ENCODE measurements around the gene TFEB.

TFEB gene

GRCh38 chr6:41735427-41736185 lies at the start of gene TFEB:
Gene TFEB (minus strand): TSS chr6:41735608. CDS start chr6:41691213, 44,395 bp downstream.
- intact Hi-C loops (cut with DNase I): loop anchor here (1.0 to 5.0 kb wide), 3 partner anchors 29 to 53 kb away; partner anchors contain the start of gene FRS3
- DNase-seq: peak; percentile 95 to 99 (median 96)

- intact Hi-C loops (cut with DNase I): loop anchor here (10.0 kb wide), 2 partner anchors 110 to 430 kb away; partner anchors contain the start of genes MRPS10 and USP49
- DNase-seq: no peak
Measured at GRCh38 chr6:41784581-41785171, 49.3 kb upstream of the TFEB start.

GRCh38 chr6:41783106-41783780 lies 47.8 kb upstream of the TFEB start:
- DNase-seq: no peak
- intact Hi-C loops (cut with DNase I): loop anchor here (10.0 kb wide), 2 partner anchors 112 to 432 kb away; partner anchors contain the start of genes MRPS10 and USP49

GRCh38 chr6:41781366-41781730 lies 45.9 kb upstream of the TFEB start:
- peak in 1 of 10 donors; percentile 64 for DNase-seq

GRCh38 chr6:41780551-41781365 lies 45.4 kb upstream of the TFEB start, which contains the start of gene PRICKLE4:
Gene PRICKLE4 (plus strand): TSS chr6:41780782. CDS start chr6:41783474, 2,692 bp downstream.
- intact Hi-C loops (cut with DNase I): loop anchor here (1.0 to 10.0 kb wide), 4 partner anchors 114 to 434 kb away; partner anchors contain the start of genes MRPS10 and USP49

More at GRCh38 chr6:41781366-41781730, 45.9 kb upstream of the TFEB start:
- intact Hi-C loops (cut with DNase I): loop anchor here (2.0 to 10.0 kb wide), 3 partner anchors 113 to 433 kb away; partner anchors contain the start of genes MRPS10 and USP49

GRCh38 chr6:41779788-41780550 lies 44.6 kb upstream of the TFEB start, which contains the start of gene FRS3:
Gene FRS3 (minus strand): TSS chr6:41779900. CDS start chr6:41776987, 2,913 bp downstream.
- peak; percentile 99 to 100 (median 100) for DNase-seq
- intact Hi-C loops (cut with DNase I): loop anchor here (1.0 to 10.0 kb wide), 6 partner anchors 43 to 435 kb away; partner anchors contain the start of genes MRPS10, TFEB and USP49

More at GRCh38 chr6:41780551-41781365, 45.4 kb upstream of the TFEB start, which contains the start of gene PRICKLE4:
- peak in 3 of 10 donors; percentile 6 to 82 (median 29) for DNase-seq

- peak in 1 of 10 donors; percentile 3 for DNase-seq
- intact Hi-C loops (cut with DNase I): loop anchor here (5.0 kb wide), 2 partner anchors 42 to 97 kb away; partner anchors contain the start of gene TFEB
Measured at GRCh38 chr6:41779336-41779735, 43.9 kb upstream of the TFEB start.

GRCh38 chr6:41778895-41779294 lies 43.5 kb upstream of the TFEB start:
- intact Hi-C loops (cut with DNase I): loop anchor here (5.0 kb wide), 2 partner anchors 42 to 97 kb away; partner anchors contain the start of gene TFEB
- peak in 1 of 10 donors; percentile 49 for DNase-seq

- intact Hi-C loops (cut with DNase I): loop anchor here (2.0 to 5.0 kb wide), 3 partner anchors 40 to 177 kb away; partner anchors contain the start of gene TFEB
- peak in 1 of 10 donors; percentile 21 for DNase-seq
Measured at GRCh38 chr6:41777551-41778285, 42.3 kb upstream of the TFEB start.

GRCh38 chr6:41775293-41775882 lies 40.0 kb upstream of the TFEB start:
- DNase-seq: peak in 2 of 10 donors; percentile 55 to 69
- intact Hi-C loops (cut with DNase I): loop anchor here (5.0 kb wide), 2 partner anchors 38 to 93 kb away; partner anchors contain the start of gene TFEB

- intact Hi-C loops (cut with DNase I): loop anchor here (5.0 kb wide), 2 partner anchors 38 to 93 kb away; partner anchors contain the start of gene TFEB
- DNase-seq: peak in 2 of 10 donors; percentile 47 to 50
Measured at GRCh38 chr6:41774841-41775240, 39.4 kb upstream of the TFEB start.

GRCh38 chr6:41771058-41771983 lies 35.9 kb upstream of the TFEB start:
- intact Hi-C loops (cut with DNase I): no loop called here
- peak in 1 of 10 donors; percentile 61 for DNase-seq

GRCh38 chr6:41770381-41771057 lies 35.1 kb upstream of the TFEB start:
- no peak for DNase-seq
- intact Hi-C loops (cut with DNase I): no loop called here

- intact Hi-C loops (cut with DNase I): no loop called here
- peak in 1 of 10 donors; percentile 21 for DNase-seq
Measured at GRCh38 chr6:41769376-41769775, 34.0 kb upstream of the TFEB start.

- intact Hi-C loops (cut with DNase I): no loop called here
- peak in 1 of 10 donors; percentile 57 for DNase-seq
Measured at GRCh38 chr6:41768545-41769308, 33.3 kb upstream of the TFEB start.
